IPS-NIHi7 (cell line): ENCODE measurements around the gene GPR171.
"Not testable (repeated sequence)": the region's sequence is repeated elsewhere in the genome, so short reads cannot be mapped to it uniquely, and the experiment has no call there.

ENCODE experiments used
- DNase-seq: peaks from one replicate; pipeline ENCODE4 v3.0.0; 2012; ENCODE audit warnings: mixed read lengths; ENCODE audit errors: extremely low spot score

GPR171 gene

GRCh38 chr3:151203051-151203420 is at the start of gene GPR171:
Gene GPR171 (minus strand): TSS chr3:151203216. CDS start chr3:151199386, 3,830 bp downstream.
- DNase-seq: no peak

GRCh38 chr3:151248772-151249337 is 45.8 kb upstream of the GPR171 start:
- no peak for DNase-seq

- not testable (repeated sequence) for DNase-seq
Observed at GRCh38 chr3:151242006-151242405, 39.0 kb upstream of the GPR171 start.

- no peak for DNase-seq
Observed at GRCh38 chr3:151236736-151237135, 33.7 kb upstream of the GPR171 start.

GRCh38 chr3:151236316-151236715 is 33.3 kb upstream of the GPR171 start:
- no peak for DNase-seq

GRCh38 chr3:151234825-151235224 is 31.8 kb upstream of the GPR171 start:
- no peak for DNase-seq

GRCh38 chr3:151232991-151233390 is 30.0 kb upstream of the GPR171 start:
- no peak for DNase-seq

- DNase-seq: not testable (repeated sequence)
Observed at GRCh38 chr3:151232403-151232802, 29.4 kb upstream of the GPR171 start.

- no peak for DNase-seq
Observed at GRCh38 chr3:151230646-151231045, 27.6 kb upstream of the GPR171 start.

- DNase-seq: no peak
Observed at GRCh38 chr3:151228666-151229040, 25.6 kb upstream of the GPR171 start.

- peak; percentile 80 for DNase-seq
Observed at GRCh38 chr3:151227807-151228665, 25.0 kb upstream of the GPR171 start.

- no peak for DNase-seq
Observed at GRCh38 chr3:151227266-151227806, 24.3 kb upstream of the GPR171 start.

- DNase-seq: no peak
Observed at GRCh38 chr3:151226825-151227224, 23.8 kb upstream of the GPR171 start.

- DNase-seq: no peak
Observed at GRCh38 chr3:151226088-151226563, 23.1 kb upstream of the GPR171 start.

- no peak for DNase-seq
Observed at GRCh38 chr3:151225040-151225975, 22.3 kb upstream of the GPR171 start.

- DNase-seq: no peak
Observed at GRCh38 chr3:151224268-151224866, 21.4 kb upstream of the GPR171 start.

- no peak for DNase-seq
Observed at GRCh38 chr3:151219056-151219455, 16.0 kb upstream of the GPR171 start.

- DNase-seq: no peak
Observed at GRCh38 chr3:151218136-151218535, 15.1 kb upstream of the GPR171 start.

GRCh38 chr3:151216641-151217607 is 13.9 kb upstream of the GPR171 start:
- no peak for DNase-seq

GRCh38 chr3:151214459-151214858 is 11.4 kb upstream of the GPR171 start:
- no peak for DNase-seq
